A673 (cell line): ENCODE data around the gene MTTP. TPM values are rescaled to one million over a fixed set of nuclear protein-coding genes. Genes with fewer than 3 reads are reported as not detected.

ENCODE experiments used
- BruUV-seq: library from RNA; stranded (reverse); fragments of 400-500 nt; replicated peaks from 2 replicates; lab custom pipeline; 2021; lab: Mats Ljungman, UMichigan
- CTCF ChIA-PET: fragments of 300-600 bp; sonication (Branson Sonifier 250); formaldehyde crosslinking; loops from one replicate; lab custom pipeline; 2022; ENCODE audit warnings: antibody characterized with exemption; lab: Charles Lee
- POLR2A ChIA-PET: fragments of 300-600 bp; sonication (Branson Sonifier 250); formaldehyde crosslinking; loops from one replicate; lab custom pipeline; 2022; ENCODE audit warnings: antibody characterized with exemption; ENCODE audit not compliant: low non-redundant PET; lab: Charles Lee
- DNase-seq: peaks from one replicate; pipeline ENCODE4 v3.0.0-alpha.2; 2015; ENCODE audit warnings: low spot score
- H3K27ac ChIP-seq: fragments of 200-600 bp; sonication (generic); 2 replicates; pipeline ENCODE4 v1.5.1; 2016; ENCODE audit warnings: mixed run types, low read depth, mild to moderate bottlenecking, mixed read lengths, antibody characterized with exemption, low read length; ENCODE audit not compliant: poor library complexity, severe bottlenecking
- H3K27me3 ChIP-seq: fragments of 200-600 bp; sonication (generic); replicated peaks from 2 replicates; pipeline ENCODE4 v1.6.1; 2017; ENCODE audit warnings: mixed run types, low read depth, mild to moderate bottlenecking, mixed read lengths, antibody characterized with exemption, low read length; ENCODE audit not compliant: insufficient read depth, poor library complexity
- H3K36me3 ChIP-seq: fragments of 200-600 bp; sonication (generic); 2 replicates; pipeline ENCODE4 v1.6.1; 2016; ENCODE audit warnings: mixed run types, mild to moderate bottlenecking, mixed read lengths, antibody characterized with exemption, low read length; ENCODE audit not compliant: insufficient read depth, poor library complexity, severe bottlenecking
- H3K4me1 ChIP-seq: fragments of 200-600 bp; sonication (generic); 2 replicates; pipeline ENCODE4 v1.6.1; 2017; ENCODE audit warnings: mixed run types, mild to moderate bottlenecking, mixed read lengths, antibody characterized with exemption, low read length; ENCODE audit not compliant: insufficient read depth, poor library complexity, severe bottlenecking
- H3K4me3 ChIP-seq: fragments of 200-600 bp; sonication (generic); 2 replicates; pipeline ENCODE4 v1.5.1; 2016; ENCODE audit warnings: low read depth, mixed run types, mild to moderate bottlenecking, mixed read lengths, low read length; ENCODE audit not compliant: poor library complexity, severe bottlenecking
- H3K9me3 ChIP-seq: fragments of 200-600 bp; sonication (generic); 2 replicates; pipeline ENCODE4 v1.6.1; 2016; ENCODE audit warnings: mixed run types, low read depth, mild to moderate bottlenecking, mixed read lengths, antibody characterized with exemption, low read length; ENCODE audit not compliant: poor library complexity, severe bottlenecking
- CTCF ChIP-seq: fragments of 300-800, 200-600 bp; sonication (generic); conservative IDR thresholded peaks from 2 replicates; pipeline ENCODE4 v1.5.1; 2017; ENCODE audit warnings: low read depth, mild to moderate bottlenecking, antibody characterized with exemption, low read length, moderate library complexity, mixed read lengths
- EZH2 ChIP-seq: fragments of 200-600 bp; sonication (generic); IDR thresholded peaks from 2 replicates; pipeline ENCODE4 v1.6.1; 2017; ENCODE audit warnings: borderline replicate concordance, low read depth, mild to moderate bottlenecking, mixed read lengths, antibody characterized with exemption, low read length; ENCODE audit not compliant: poor library complexity, severe bottlenecking
- intact Hi-C: fragments of 100-400 bp; cut with micrococcal nuclease; formaldehyde crosslinking; loops from one replicate; pipeline ENCODE4 v1.10.0; 2022; ENCODE audit not compliant: unreplicated experiment
- total RNA-seq: library from RNA; stranded (reverse); gene quantifications from 2 replicates; pipeline ENCODE4 v1.2.3, GENCODE V29; 2021

Gene MTTP
- total RNA-seq, 1 experiment from 2014 or later, result not detected

GRCh38 chr4:99651811-99652485 is 77.3 kb downstream of the MTTP start:
- H3K27ac ChIP-seq, result no peak overlapping the region
- H3K27me3 ChIP-seq, result peaks cover 16% of the 10 kb centered on the region
- TF ChIP-seq EZH2, result no peak
- TF ChIP-seq CTCF, result no peak
- no peak overlapping the region for H3K4me3 ChIP-seq
- no TSS peak for BruUV-seq
- no peaks in the 10 kb centered on the region for H3K36me3 ChIP-seq
- ChIA-PET CTCF (no interaction called here), POLR2A (no interaction called here)
- intact Hi-C loops, result no loop called here
- no peak for DNase-seq
- no peaks in the 10 kb centered on the region for H3K9me3 ChIP-seq
- H3K4me1 ChIP-seq, result no peaks in the 10 kb centered on the region

GRCh38 chr4:99652596-99653436 is 78.2 kb downstream of the MTTP start:
- no peak overlapping the region for H3K4me3 ChIP-seq
- H3K27ac ChIP-seq, result no peak overlapping the region
- no peaks in the 10 kb centered on the region for H3K9me3 ChIP-seq
- no TSS peak for BruUV-seq
- intact Hi-C loops, result no loop called here
- H3K36me3 ChIP-seq, result no peaks in the 10 kb centered on the region
- POLR2A ChIA-PET, result no interaction called here
- H3K27me3 ChIP-seq, result peaks cover 18% of the 10 kb centered on the region
- CTCF ChIA-PET, result no interaction called here
- H3K4me1 ChIP-seq, result no peaks in the 10 kb centered on the region
- no peak for TF ChIP-seq CTCF
- no peak for TF ChIP-seq EZH2
- DNase-seq, result no peak

GRCh38 chr4:99653916-99654315 is 79.3 kb downstream of the MTTP start:
- no peaks in the 10 kb centered on the region for H3K9me3 ChIP-seq
- CTCF ChIA-PET, result no interaction called here
- H3K27ac ChIP-seq, result no peak overlapping the region
- no peak for DNase-seq
- H3K27me3 ChIP-seq, result peaks cover 19% of the 10 kb centered on the region
- no peak overlapping the region for H3K4me3 ChIP-seq
- no peaks in the 10 kb centered on the region for H3K4me1 ChIP-seq
- TF ChIP-seq EZH2 (no peak), CTCF (no peak)
- POLR2A ChIA-PET, result no interaction called here
- BruUV-seq, result no TSS peak
- intact Hi-C loops, result no loop called here
- H3K36me3 ChIP-seq, result no peaks in the 10 kb centered on the region
